ENCODE results near the gene PLOD1.

DNA sequence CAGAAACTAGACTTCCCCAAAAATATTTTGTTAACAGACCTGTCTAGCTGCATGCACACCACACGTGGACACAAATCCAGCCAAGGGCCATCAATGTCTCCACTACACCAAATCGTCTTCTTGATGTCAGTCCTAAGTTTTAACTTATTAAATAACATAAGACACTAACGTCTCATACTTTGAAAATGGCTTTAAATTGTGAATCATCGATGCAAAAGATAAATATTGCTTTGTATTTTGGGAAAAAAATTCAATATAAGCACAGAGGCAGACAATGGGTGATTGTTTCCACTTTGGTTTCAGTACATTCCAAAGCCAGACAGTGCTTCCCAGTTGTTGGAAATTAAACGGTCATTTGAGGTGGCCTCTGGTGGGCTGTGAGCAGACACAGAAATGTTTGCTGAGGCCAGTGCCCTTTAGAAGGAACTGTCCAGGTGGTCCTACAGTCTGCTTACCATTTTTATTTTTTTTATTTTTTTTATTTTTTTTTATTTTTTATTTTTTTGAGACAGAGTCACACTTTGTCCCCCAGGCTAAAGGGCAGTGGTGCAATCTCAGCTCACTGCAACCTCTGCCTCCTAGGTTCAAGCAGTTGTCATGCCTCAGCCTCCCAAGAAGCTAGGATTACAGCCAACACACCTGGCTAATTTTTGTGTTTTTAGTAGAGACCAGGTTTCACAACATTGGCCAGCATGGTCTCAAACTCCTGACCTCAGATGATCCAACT is 6.5 kb upstream of the PLOD1 start:
- no peak for TF ChIP-seq GLI4 (CRISPR knock-in tag; IDR thresholded peaks at IDR 0.05; ENCODE audit: borderline replicate concordance)
- no peak for TF ChIP-seq MBNL3 (CRISPR knock-in tag; conservative IDR thresholded peaks at IDR 0.05)
- TF ChIP-seq GABPA (IDR thresholded peaks at IDR 0.05; ENCODE audit: low read depth, low read length): no peak
- 0 out of 2 replicates have a peak, but pooled peaks have one; percentile 13 for TF ChIP-seq GABPA (CRISPR knock-in tag; IDR thresholded peaks at IDR 0.05; ENCODE audit: low read depth)
- no peak for TF ChIP-seq TAF1 (CRISPR knock-in tag; IDR thresholded peaks at IDR 0.05)
- no peak for TF ChIP-seq GABPB1 (CRISPR knock-in tag; IDR thresholded peaks at IDR 0.05)
